ENCODE results near the gene LRRC26. TPM values are rescaled to one million over a fixed set of nuclear protein-coding genes. Genes with fewer than 3 reads are reported as not detected.

The LRRC26 gene
- total RNA-seq, 1 donor from 2014 or later, result not detected

DNA sequence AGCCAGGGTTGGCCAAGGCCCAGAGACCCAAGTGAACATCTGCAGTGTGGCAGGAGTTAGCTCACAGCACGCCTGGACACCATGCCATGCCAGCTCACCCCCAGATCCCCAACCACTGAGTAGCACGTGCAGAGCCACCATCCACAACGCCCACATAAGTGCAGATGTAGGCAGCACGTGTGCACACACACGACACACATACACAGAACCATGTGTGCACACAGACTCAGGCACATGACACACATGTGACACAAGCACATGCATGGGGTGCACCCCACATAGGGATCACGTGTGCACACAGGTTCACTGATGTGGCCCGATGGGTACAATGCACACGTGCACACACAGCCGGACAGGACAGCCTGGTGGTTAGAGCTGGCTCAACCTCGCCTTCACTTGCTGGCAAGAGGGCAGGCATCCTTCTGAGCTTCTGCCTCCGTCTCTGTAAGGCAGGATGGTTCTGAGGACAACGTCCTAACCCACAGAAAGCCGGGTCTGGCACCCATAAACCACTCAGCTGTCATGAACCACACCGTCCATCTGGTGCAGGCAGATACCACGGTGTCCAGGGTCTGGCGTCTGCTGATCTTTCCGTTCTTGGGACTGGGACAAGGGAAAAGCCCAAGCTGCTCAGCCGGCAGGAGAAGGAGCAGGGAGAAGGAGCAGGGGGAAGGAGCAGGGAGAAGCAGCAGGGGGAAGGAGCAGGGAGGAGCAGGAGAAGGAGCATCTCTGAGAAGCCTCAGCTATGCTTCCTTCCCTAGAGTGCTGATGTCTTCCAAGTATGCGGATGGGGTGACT is 12.0 kb downstream of the LRRC26 start:
- H3K4me3 ChIP-seq (ENCODE audit: low read depth, low read length), result no peak overlapping the region
- no peak for DNase-seq (ENCODE audit: low read depth)

DNA sequence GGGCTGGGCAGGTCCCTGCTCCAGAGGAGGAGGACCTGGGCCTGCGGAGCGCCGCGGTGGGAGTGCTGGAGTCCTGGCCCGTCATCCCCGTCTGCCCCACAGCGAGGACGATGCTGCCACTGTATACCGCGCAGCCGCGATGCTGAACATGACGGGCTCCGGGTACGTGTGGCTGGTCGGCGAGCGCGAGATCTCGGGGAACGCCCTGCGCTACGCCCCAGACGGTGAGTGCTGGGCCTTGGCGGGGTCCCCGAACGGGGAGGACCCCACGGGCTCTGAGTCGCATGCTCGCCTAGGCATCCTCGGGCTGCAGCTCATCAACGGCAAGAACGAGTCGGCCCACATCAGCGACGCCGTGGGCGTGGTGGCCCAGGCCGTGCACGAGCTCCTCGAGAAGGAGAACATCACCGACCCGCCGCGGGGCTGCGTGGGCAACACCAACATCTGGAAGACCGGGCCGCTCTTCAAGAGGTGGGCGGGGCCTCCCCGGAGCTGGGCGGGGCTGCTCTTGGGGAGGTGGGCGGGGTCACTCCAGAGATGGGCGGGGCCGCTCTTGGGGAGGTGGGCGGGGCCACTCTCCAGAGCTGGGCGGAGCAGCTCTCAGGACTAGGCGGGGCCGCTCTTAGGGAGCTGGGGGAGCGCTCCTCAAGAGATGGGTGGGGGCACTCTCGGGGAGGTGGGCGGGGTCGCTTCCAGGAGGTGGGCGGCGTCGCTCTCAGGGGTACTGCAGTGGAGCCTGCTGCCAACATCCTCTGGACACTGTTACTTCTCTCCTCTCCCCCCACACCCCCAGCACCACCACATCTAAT is 13.1 kb downstream of the LRRC26 start:
- Histone ChIP-seq H3K36me3 (ENCODE audit: control insufficient read depth, insufficient read depth, low read length) (no peaks in the 10 kb centered on the region), H3K4me3 (ENCODE audit: low read depth, low read length) (peak overlapping the region; percentile 13), H3K27me3 (ENCODE audit: control insufficient read depth, insufficient read depth, low read length) (peaks cover 62% of the 10 kb centered on the region)
- TF ChIP-seq, protein P1, sequence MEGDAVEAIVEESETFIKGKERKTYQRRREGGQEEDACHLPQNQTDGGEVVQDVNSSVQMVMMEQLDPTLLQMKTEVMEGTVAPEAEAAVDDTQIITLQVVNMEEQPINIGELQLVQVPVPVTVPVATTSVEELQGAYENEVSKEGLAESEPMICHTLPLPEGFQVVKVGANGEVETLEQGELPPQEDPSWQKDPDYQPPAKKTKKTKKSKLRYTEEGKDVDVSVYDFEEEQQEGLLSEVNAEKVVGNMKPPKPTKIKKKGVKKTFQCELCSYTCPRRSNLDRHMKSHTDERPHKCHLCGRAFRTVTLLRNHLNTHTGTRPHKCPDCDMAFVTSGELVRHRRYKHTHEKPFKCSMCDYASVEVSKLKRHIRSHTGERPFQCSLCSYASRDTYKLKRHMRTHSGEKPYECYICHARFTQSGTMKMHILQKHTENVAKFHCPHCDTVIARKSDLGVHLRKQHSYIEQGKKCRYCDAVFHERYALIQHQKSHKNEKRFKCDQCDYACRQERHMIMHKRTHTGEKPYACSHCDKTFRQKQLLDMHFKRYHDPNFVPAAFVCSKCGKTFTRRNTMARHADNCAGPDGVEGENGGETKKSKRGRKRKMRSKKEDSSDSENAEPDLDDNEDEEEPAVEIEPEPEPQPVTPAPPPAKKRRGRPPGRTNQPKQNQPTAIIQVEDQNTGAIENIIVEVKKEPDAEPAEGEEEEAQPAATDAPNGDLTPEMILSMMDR (IDR thresholded peaks at IDR 0.05; ENCODE audit: insufficient read depth, low read length, poor library complexity, severe bottlenecking), result no peak
- DNase-seq (ENCODE audit: low read depth), result no peak

More for the DNA sequence above, 12.0 kb downstream of the LRRC26 start:
- TF ChIP-seq, protein P1 (IDR thresholded peaks at IDR 0.05; ENCODE audit: insufficient read depth, low read length, poor library complexity, severe bottlenecking), result no peak
- Histone ChIP-seq H3K36me3 (ENCODE audit: control insufficient read depth, insufficient read depth, low read length) (no peaks in the 10 kb centered on the region), H3K27me3 (ENCODE audit: control insufficient read depth, insufficient read depth, low read length) (peaks cover 72% of the 10 kb centered on the region)

DNA sequence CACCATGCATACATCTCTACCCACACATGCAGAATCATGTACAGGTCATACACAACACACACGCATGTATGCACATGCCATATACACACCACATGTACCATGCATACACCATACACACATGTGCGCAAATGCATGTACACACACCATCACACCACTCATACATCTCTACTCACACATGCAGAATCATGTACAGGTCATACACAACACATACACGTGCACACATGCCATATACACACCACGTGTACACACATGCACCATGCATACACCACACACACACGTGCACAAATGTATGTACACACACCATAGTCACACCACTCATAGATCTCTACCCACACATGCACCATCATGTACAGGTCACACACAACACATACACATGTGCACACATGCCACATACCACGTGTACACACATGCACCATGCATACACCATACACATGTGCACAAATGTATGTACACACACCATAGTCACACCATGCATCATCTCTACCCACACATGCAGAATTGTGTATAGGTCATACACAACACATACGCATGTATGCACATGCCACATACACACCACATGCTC is 16.9 kb downstream of the LRRC26 start:
- TF ChIP-seq, protein P1 (IDR thresholded peaks at IDR 0.05; ENCODE audit: insufficient read depth, low read length, poor library complexity, severe bottlenecking), result no peak
- Histone ChIP-seq H3K4me3 (ENCODE audit: low read depth, low read length) (no peak overlapping the region), H3K27me3 (ENCODE audit: control insufficient read depth, insufficient read depth, low read length) (peaks cover 39% of the 10 kb centered on the region), H3K36me3 (ENCODE audit: control insufficient read depth, insufficient read depth, low read length) (no peaks in the 10 kb centered on the region)
- DNase-seq (ENCODE audit: low read depth), result no peak

DNA sequence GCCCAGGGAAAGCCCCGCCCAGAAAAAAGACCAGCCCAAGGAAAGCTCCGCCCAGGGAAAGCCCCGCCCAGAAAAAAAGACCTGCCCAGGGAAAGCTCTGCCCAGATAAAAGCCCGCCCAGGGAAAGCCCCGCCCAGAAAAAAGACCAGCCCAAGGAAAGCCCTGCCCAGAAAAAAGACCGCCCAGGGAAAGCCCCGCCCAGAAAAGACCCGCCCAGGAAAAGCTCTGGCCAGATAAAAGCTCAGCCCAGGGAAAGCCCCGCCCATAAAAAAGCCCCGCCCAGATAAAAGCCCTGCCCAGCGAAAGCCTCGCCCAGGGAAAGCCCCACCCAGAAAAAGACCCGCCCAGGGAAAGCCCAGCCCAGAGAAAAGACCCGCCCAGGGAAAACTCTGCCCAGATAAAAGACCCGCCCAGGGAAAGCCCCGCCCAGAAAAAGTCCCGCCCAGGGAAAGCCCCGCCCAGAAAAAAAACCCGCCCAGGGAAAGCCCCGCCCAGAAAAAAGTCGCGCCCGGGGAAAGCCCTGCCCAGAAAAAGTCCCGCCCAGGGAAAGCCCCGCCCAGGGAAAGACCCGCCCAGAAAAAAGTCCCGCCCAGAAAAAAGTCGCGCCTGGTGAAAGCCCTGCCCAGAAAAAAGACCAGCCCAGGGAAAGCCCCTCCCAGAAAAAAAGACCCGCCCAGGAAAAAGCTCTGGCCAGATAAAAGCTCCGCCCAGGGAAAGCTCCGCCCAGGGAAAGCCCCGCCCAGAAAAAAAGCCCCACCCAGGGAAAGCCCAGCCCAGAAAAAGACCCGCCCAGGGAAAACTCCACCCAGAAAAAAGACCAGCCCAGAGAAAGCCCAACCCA is 19.0 kb downstream of the LRRC26 start:
- no peaks in the 10 kb centered on the region for H3K36me3 ChIP-seq (ENCODE audit: control insufficient read depth, insufficient read depth, low read length)
- TF ChIP-seq, protein P1 (IDR thresholded peaks at IDR 0.05; ENCODE audit: insufficient read depth, low read length, poor library complexity, severe bottlenecking), result no peak
- no peak overlapping the region for H3K4me3 ChIP-seq (ENCODE audit: low read depth, low read length)
- no peak for DNase-seq (ENCODE audit: low read depth)
- H3K27me3 ChIP-seq (ENCODE audit: control insufficient read depth, insufficient read depth, low read length), result peaks cover 37% of the 10 kb centered on the region

DNA sequence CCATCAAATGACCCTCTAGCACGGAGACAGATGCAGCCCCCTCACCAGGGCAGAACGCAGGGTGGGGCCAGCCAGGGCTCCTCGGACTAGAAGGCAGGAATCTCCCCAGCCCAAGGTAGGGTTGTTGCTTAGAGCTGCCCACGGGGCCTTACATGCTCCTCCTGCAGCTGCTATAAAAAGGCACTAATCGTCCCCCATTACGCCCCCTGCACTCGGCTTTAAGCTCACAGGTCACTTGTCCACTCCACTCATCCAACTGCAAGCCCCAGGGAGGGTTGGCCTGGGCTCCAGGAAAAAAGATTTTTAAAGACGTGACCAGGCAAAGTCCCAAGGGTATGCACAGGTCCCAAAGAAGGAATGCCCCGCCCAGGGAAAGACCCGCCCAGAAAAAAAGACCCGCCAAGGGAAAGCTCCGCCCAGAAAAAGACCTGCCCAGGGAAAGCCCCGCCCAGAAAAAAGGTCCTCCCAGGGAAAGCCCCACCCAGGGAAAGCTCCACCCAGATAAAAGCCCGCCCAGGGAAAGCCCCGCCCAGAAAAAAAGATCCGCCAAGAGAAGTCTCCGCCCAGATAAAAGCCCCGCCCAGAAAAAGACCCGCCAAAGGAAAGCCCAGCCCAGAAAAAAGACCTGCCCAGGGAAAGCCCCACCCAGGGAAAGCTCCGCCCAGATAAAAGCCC is 19.8 kb downstream of the LRRC26 start:
- DNase-seq (ENCODE audit: low read depth), result no peak
- Histone ChIP-seq H3K27me3 (ENCODE audit: control insufficient read depth, insufficient read depth, low read length) (peaks cover 35% of the 10 kb centered on the region), H3K36me3 (ENCODE audit: control insufficient read depth, insufficient read depth, low read length) (no peaks in the 10 kb centered on the region), H3K4me3 (ENCODE audit: low read depth, low read length) (no peak overlapping the region)
- TF ChIP-seq, protein P1 (IDR thresholded peaks at IDR 0.05; ENCODE audit: insufficient read depth, low read length, poor library complexity, severe bottlenecking), result no peak
